Mesendoderm (in vitro differentiated cells): ENCODE measurements around the gene FYN.

Experiments used
- DNase-seq: peaks from one replicate; pipeline ENCODE4 v3.0.0; 2013
- H2AK5ac ChIP-seq: 2 replicates; pipeline ENCODE4 v1.6.1; 2013; ENCODE audit warnings: low read length, inconsistent platforms
- H2BK120ac ChIP-seq: 2 replicates; pipeline ENCODE4 v1.6.1; 2013; ENCODE audit warnings: low read depth, mild to moderate bottlenecking, low read length, moderate library complexity, mixed read lengths
- H2BK15ac ChIP-seq: replicated peaks from 2 replicates; pipeline ENCODE4 v1.6.1; 2013; ENCODE audit warnings: low read depth, mild to moderate bottlenecking, moderate library complexity
- H2BK5ac ChIP-seq: 2 replicates; pipeline ENCODE4 v1.6.1; 2013; ENCODE audit warnings: low read length, inconsistent platforms
- H3K18ac ChIP-seq: 2 replicates; pipeline ENCODE4 v1.6.1; 2013; ENCODE audit warnings: mild to moderate bottlenecking, low read length, mixed read lengths
- H3K23ac ChIP-seq: one replicate; pipeline ENCODE4 v1.6.1; 2013; ENCODE audit warnings: low read length
- H3K27ac ChIP-seq: 2 replicates; pipeline ENCODE4 v1.5.1; 2013; ENCODE audit warnings: low read depth, mild to moderate bottlenecking, inconsistent platforms, low read length, moderate library complexity
- H3K27me3 ChIP-seq: 2 replicates; pipeline ENCODE4 v1.6.1; 2013; ENCODE audit warnings: low read length, control low read depth, mild to moderate bottlenecking, inconsistent platforms; ENCODE audit not compliant: insufficient read depth, poor library complexity
- H3K36me3 ChIP-seq: 2 replicates; pipeline ENCODE4 v1.6.1; 2013; ENCODE audit warnings: low read length, inconsistent platforms; ENCODE audit not compliant: control insufficient read depth, insufficient read depth
- H3K4ac ChIP-seq: one replicate; pipeline ENCODE4 v1.6.1; 2013; ENCODE audit warnings: low read depth, mild to moderate bottlenecking, low read length, moderate library complexity
- H3K4me1 ChIP-seq: 2 replicates; pipeline ENCODE4 v1.6.1; 2013; ENCODE audit warnings: low read depth, low read length, inconsistent platforms; ENCODE audit not compliant: control insufficient read depth
- H3K4me2 ChIP-seq: 2 replicates; pipeline ENCODE4 v1.6.1; 2013; ENCODE audit warnings: low read length
- H3K4me3 ChIP-seq: 2 replicates; pipeline ENCODE4 v1.5.1; 2013; ENCODE audit warnings: mild to moderate bottlenecking, low read length
- H3K56ac ChIP-seq: one replicate; pipeline ENCODE4 v1.6.1; 2013; ENCODE audit warnings: low read length
- H3K79me1 ChIP-seq: 2 replicates; pipeline ENCODE4 v1.6.1; 2013; ENCODE audit warnings: low read length, inconsistent platforms
- H3K79me2 ChIP-seq: 2 replicates; pipeline ENCODE4 v1.6.1; 2013; ENCODE audit warnings: mild to moderate bottlenecking, low read length; ENCODE audit not compliant: control insufficient read depth, insufficient read depth
- H3K9ac ChIP-seq: 2 replicates; pipeline ENCODE4 v1.6.1; 2013; ENCODE audit warnings: low read length, inconsistent platforms
- H4K5ac ChIP-seq: one replicate; pipeline ENCODE4 v1.6.1; 2013; ENCODE audit warnings: low read length
- H4K8ac ChIP-seq: one replicate; pipeline ENCODE4 v1.6.1; 2013; ENCODE audit warnings: low read depth, mild to moderate bottlenecking, control low read depth, low read length, moderate library complexity
- WGBS: extraction: QIAGEN DNeasy Blood & Tissue Kit; methylation state at CpG from one replicate; pipeline ENCODE4 v1.1.7; 2013; ENCODE audit warnings: low lambda C conversion rate, missing lambda C conversion rate; ENCODE audit not compliant: insufficient coverage; ENCODE audit errors: extremely low coverage; 5-methylcytosine and 5-hydroxymethylcytosine counted together

FYN gene

DNA sequence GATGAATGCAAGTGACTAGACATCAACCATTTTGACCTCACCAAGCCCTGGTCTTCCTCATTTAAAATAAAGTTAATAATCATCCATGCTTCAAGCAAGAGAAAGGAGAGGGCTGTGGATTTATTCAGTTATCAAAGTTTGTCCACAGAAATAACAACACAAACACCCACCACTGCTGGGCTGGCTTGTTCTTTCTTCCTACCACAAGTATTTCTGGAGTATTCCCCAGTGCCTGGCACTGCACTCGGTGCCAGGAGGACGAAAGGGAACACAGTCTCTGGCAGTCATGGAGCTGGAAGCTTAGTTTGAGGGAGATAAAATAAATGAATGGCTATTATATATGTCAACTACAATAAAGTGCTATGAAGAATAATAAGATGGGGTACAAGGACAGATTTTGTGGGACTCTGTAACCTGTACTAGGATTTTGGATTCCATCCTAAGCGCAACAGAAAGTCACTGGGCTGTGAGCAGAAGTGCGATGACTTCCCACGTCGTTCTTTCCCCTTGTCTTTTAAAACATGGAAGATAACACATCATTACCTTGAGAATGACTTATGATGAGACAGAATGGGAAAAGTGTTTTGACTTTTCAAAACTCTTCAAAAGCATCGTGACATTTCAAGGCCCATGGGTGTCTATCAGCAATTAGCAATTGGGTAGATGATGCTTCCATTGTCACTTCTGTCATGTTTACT is 193.1 kb downstream of the FYN start:
- Histone ChIP-seq H4K8ac (no peak overlapping the region), H3K27ac (no peak overlapping the region), H2BK5ac (no peak overlapping the region), H3K4me1 (peaks cover 1% of the 10 kb centered on the region), H2AK5ac (no peak overlapping the region), H3K4ac (no peak overlapping the region), H3K36me3 (no peaks in the 10 kb centered on the region), H3K4me3 (no peak overlapping the region), H3K27me3 (no peaks in the 10 kb centered on the region), H4K5ac (no peak overlapping the region), H3K23ac (no peak overlapping the region), H3K79me1 (no peaks in the 10 kb centered on the region), H3K9ac (no peak overlapping the region), H3K56ac (no peak overlapping the region), H2BK120ac (no peak overlapping the region), H3K18ac (no peak overlapping the region), H3K79me2 (no peaks in the 10 kb centered on the region), H2BK15ac (no peak overlapping the region), H3K4me2 (no peak overlapping the region)
- WGBS, result no CpG with 5 or more reads among the region's 7 CpGs
- DNase-seq, result no peak

DNA sequence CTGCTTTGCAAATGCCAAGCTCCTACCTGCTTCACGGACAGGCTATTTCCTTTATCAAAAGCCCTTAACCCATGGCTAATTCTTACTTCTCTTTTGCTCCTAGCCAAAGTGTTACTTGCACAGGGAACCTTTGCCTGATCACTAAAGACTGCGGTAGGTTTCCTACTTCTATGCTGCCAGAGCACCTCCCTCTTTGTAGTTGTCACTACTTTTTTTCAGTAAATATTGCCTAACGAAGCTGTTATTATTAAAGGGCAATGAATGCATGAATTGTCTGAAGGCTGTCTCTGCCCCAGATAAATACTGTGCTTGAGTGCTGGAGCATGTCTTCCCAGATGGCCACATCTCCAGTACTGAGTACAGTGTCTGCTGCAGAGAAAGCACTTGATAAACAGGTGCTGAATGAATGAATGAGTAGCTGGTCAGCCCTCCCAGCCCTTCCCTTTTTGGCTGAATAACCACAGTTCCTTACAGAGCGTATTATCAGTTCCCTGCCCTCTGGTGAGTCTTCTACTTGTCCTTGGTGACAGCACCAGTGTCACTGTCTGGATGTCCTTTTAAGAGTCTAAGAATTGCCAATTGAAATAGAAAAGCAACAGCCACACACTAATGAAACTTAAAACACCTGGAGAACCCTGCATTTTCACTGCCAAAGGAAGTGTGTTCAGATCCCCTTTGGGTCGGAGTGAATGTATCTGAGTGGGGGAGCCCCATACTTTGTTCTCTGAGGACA is 194.0 kb downstream of the FYN start:
- Histone ChIP-seq H2AK5ac (no peak overlapping the region), H3K56ac (no peak overlapping the region), H3K36me3 (no peaks in the 10 kb centered on the region)

DNA sequence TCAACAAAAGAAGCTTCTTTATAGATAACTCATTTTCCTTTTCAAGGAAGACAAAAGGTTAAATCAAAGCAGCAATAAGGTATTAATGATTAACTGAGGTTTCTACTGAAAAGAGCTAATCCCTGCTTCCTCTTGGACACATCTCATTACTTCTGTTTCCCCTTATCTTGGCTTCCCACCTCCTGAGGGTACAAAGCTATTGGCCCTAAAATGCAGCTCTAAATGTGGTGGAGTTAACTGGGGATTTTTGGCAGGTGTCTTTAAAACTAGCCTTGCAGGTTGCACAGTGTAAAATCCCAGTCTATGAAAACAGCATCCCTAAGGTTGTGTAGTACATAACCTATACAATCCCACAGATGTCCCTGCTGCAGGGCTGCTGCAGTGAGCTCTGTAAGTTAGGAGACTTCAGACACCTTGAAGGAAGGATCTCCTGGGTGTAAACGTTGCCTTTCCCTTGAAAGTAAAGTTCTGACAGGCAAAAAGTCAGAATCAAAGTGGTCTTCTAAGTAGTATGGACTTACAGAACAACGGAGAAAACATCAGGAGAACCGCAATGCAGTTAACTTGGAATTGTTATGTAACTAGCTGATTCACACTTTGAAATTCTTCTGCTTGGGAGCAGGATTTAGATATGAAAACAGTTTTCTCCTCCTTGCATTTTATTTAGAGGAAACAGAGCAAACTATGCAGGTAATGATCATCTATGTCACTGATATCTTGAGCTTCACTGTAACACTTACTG is 195.8 kb downstream of the FYN start:
- peak; percentile 49 for DNase-seq
- Histone ChIP-seq H2BK15ac (no peak overlapping the region), H3K79me2 (no peaks in the 10 kb centered on the region), H3K79me1 (no peaks in the 10 kb centered on the region), H3K56ac (no peak overlapping the region), H3K4me3 (no peak overlapping the region), H3K4me2 (no peak overlapping the region), H3K9ac (no peak overlapping the region), H3K36me3 (no peaks in the 10 kb centered on the region), H2BK5ac (no peak overlapping the region), H3K23ac (no peak overlapping the region), H2BK120ac (no peak overlapping the region), H3K27me3 (no peaks in the 10 kb centered on the region), H2AK5ac (no peak overlapping the region), H3K27ac (no peak overlapping the region), H4K8ac (no peak overlapping the region), H3K18ac (no peak overlapping the region), H3K4me1 (peaks cover 1% of the 10 kb centered on the region), H3K4ac (no peak overlapping the region), H4K5ac (no peak overlapping the region)
- no CpG with 5 or more reads among the region's 3 CpGs for WGBS

More for the DNA sequence above, 194.0 kb downstream of the FYN start:
- H3K4me2 ChIP-seq, result no peak overlapping the region
- H3K23ac ChIP-seq, result no peak overlapping the region
- H3K79me2 ChIP-seq, result no peaks in the 10 kb centered on the region
- peaks cover 1% of the 10 kb centered on the region for H3K4me1 ChIP-seq
- H3K4ac ChIP-seq, result no peak overlapping the region
- H3K9ac ChIP-seq, result no peak overlapping the region
- no peak overlapping the region for H3K4me3 ChIP-seq
- H4K5ac ChIP-seq, result no peak overlapping the region
- no peak overlapping the region for H4K8ac ChIP-seq
- no peak overlapping the region for H3K27ac ChIP-seq
- H3K79me1 ChIP-seq, result no peaks in the 10 kb centered on the region
- H3K27me3 ChIP-seq, result no peaks in the 10 kb centered on the region
- H2BK120ac ChIP-seq, result no peak overlapping the region
- H2BK5ac ChIP-seq, result no peak overlapping the region
- WGBS, result no CpG with 5 or more reads among the region's 5 CpGs
- no peak for DNase-seq
- no peak overlapping the region for H3K18ac ChIP-seq
- no peak overlapping the region for H2BK15ac ChIP-seq

DNA sequence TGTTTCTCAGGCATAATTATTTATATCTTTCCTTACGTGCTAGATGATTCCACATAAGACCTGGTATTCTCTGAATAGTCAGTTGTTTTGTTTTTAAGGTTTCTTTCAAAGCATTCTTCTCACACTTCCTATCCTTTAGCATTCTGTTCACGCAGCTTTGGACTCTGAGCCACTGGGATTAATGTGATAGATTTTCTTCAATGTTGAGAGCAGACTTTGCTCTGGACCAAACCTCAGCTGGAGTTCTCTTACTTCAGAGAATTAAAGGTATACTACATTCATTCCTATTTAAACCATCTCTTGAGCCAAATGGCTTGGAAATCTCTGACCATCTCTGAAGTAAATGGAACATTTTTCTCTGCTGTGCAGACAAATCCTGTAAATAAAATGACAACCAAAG is 196.9 kb downstream of the FYN start:
- H3K56ac ChIP-seq, result no peak overlapping the region
- H3K27me3 ChIP-seq, result no peaks in the 10 kb centered on the region
- no CpG with 5 or more reads among the region's 2 CpGs for WGBS
- H2BK120ac ChIP-seq, result no peak overlapping the region
- no peak for DNase-seq
- no peak overlapping the region for H2BK5ac ChIP-seq
- H3K36me3 ChIP-seq, result no peaks in the 10 kb centered on the region
- no peak overlapping the region for H3K4ac ChIP-seq
- H3K18ac ChIP-seq, result no peak overlapping the region
- no peaks in the 10 kb centered on the region for H3K79me1 ChIP-seq
- H3K27ac ChIP-seq, result no peak overlapping the region
- H3K9ac ChIP-seq, result no peak overlapping the region
- no peak overlapping the region for H4K5ac ChIP-seq
- H3K23ac ChIP-seq, result no peak overlapping the region
- no peak overlapping the region for H3K4me2 ChIP-seq
- no peak overlapping the region for H2AK5ac ChIP-seq
- no peak overlapping the region for H3K4me3 ChIP-seq
- H3K79me2 ChIP-seq, result no peaks in the 10 kb centered on the region
- no peak overlapping the region for H2BK15ac ChIP-seq
- no peak overlapping the region for H4K8ac ChIP-seq
- H3K4me1 ChIP-seq, result peaks cover 1% of the 10 kb centered on the region

DNA sequence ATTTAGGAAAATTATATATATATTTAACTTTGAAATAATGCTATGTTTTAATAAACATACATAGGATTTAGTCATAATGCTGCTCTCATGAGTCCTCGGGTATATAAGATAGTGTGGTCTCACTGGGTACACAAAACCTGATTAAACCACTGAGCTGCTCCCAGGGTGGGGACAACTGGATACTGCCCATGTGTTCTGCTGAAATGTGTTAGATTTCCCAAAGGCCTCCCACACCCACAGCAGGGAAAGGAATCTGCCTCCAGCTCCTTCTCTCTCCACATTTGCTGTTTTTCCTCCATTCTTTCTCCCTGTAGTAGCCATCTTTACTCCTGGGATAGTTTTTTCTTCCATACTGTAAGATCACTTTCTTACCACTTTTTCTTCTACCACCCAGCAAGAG is 198.4 kb downstream of the FYN start:
- no peak overlapping the region for H2BK120ac ChIP-seq

More for the DNA sequence above, 198.4 kb downstream of the FYN start:
- Histone ChIP-seq H2BK5ac (no peak overlapping the region), H3K56ac (no peak overlapping the region), H3K36me3 (no peaks in the 10 kb centered on the region), H3K79me1 (no peaks in the 10 kb centered on the region), H3K9ac (no peak overlapping the region), H3K4me3 (no peak overlapping the region), H3K23ac (no peak overlapping the region), H3K27me3 (no peaks in the 10 kb centered on the region), H2AK5ac (no peak overlapping the region), H4K5ac (no peak overlapping the region), H3K4ac (no peak overlapping the region), H3K18ac (no peak overlapping the region), H3K4me1 (peaks cover 1% of the 10 kb centered on the region), H3K79me2 (no peaks in the 10 kb centered on the region), H2BK15ac (no peak overlapping the region), H3K27ac (no peak overlapping the region), H3K4me2 (no peak overlapping the region), H4K8ac (no peak overlapping the region)
- no peak for DNase-seq
- WGBS, result no CpG with 5 or more reads among the region's 1 CpG
